CD4-positive, alpha-beta T cell treated with Interleukin-4 for 4 hours (primary cell): ENCODE results near the gene CHCHD5.
"Not testable (repeated sequence)": the region's sequence is repeated elsewhere in the genome, so short reads cannot be mapped to it uniquely, and the experiment has no call there.

Experiments used
- DNase-seq: peaks from one replicate; pipeline ENCODE4 v3.0.0-alpha.2; 2020

The CHCHD5 gene

DNA sequence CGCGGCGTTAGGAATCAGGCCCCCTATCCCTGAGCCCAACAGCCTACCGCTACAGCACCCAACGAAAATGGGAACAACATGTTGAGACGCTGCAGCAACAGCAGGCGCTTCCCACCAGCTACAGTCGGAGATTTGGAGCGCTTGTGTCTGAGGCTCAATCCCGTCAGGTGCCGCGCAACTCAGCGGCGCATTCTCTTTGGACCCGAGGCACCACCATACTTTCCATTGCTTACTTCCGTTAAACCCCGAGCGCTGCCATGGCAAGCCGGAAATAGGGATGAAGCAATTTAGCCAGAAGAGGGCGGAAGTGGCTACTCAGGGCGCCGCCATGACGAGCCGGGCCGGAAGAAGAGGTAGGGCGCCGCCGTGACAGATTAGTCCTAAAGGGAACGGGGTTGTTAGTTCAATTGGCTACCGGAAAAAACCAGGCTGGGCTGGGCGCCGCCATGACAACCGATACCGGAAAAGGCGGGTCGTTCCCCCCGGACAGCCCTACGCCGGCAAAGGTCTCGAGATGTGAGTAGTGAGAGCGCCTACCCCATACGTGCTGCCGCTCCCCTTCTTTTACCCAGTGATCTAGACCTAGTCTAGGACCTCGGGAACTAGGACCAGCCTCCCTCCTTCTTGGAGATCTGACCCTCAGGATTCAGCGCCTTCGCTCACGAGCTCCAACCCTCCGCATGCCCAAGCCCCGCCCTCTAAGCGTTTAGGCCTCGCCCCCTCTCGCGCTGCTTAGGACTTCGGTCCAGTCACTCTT lies at the start of gene CHCHD5:
CHCHD5 (plus strand) TSS at position 476 of the 757 bp plus-strand sequence; CDS start at position 515, 39 bp downstream.
- DNase-seq: peak; percentile 96

DNA sequence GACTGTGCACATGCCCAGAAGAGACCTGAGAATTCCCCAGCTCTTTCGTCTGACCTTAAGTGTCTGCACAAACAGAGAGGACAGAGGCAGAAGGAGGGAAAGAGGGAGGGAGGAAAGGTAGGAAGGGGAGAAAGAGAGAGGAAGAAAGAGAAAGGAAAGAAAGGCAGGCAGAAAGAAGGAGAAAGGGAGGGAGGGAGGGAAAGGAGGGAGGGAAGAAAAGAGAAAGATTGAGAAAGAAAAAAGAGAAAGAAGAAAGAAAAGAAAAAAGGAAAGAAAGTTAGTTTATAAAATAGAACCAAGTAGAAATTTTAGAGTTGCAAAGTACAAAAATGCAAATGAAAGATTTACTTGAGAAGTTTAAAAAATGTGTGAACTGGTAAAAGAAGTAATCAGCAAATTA lies 49.6 kb upstream of the CHCHD5 start:
- DNase-seq: no peak

- DNase-seq: not testable (repeated sequence)
These were observed 47.7 kb upstream of the CHCHD5 start for GRCh38 chr2:112536665-112537064.

DNA sequence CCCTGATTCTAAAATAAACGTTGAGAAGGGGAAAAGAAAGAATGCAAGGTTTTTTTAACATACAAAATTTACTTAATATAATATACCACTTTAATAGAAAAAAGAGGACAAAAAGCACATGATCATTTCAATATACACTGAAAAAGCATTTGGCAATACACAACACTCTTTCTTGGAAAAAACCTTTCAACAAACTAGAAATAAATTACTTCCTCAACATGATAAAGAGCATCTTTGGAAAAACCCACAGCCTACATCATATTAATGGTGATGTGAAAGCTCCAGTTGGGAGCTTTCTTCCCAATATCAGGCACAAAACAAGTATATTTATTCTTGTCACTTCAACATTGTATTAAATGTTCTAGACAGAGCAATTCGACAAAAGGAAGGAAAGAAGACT lies 45.1 kb upstream of the CHCHD5 start:
- no peak for DNase-seq

GRCh38 chr2:112540906-112541305 lies 43.5 kb upstream of the CHCHD5 start:
- DNase-seq: no peak

GRCh38 chr2:112541315-112542122 lies 42.9 kb upstream of the CHCHD5 start:
- DNase-seq: no peak

DNA sequence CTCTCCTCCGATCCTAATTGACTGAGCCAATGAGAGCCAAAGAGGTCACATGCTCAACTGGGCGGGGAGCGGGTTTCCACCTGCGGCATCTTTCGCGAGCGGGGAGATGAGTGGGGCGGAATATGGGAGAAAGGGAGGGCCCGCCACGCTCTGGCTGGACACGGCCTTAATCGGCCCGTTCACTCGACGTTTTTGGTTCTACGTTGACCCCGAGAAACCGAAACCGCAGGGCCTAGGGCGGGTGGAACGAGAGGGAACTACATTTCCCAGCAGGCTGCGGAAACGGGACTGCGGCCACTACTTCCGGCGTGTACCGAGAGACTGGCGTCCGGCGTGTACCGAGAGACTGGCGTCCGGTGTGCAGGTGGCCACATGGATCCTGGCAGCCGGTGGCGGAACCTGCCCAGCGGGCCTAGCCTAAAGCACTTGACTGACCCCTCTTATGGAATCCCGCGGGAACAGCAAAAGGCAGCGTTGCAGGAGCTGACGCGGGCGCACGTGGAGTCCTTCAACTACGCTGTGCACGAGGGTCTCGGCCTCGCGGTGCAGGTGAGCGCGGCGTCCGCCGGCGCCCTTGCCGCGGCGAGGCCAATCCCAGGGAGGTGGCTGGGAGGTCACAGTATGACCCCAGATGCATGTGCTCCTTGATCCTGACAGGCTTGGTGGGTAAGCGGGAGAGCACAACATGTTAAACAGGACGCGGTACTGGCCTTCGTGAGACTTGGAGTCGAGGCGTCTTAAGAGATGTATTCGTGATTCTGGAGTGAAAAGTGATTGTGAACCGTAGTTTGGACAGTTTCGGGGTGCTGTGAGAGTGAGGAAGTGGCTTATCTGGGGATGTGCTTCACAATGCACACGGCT lies 42.1 kb upstream of the CHCHD5 start, which contains the start of gene POLR1B:
POLR1B (plus strand) TSS at position 343 of the 861 bp plus-strand sequence; CDS start at position 373, 30 bp downstream.
- peak; percentile 71 for DNase-seq

DNA sequence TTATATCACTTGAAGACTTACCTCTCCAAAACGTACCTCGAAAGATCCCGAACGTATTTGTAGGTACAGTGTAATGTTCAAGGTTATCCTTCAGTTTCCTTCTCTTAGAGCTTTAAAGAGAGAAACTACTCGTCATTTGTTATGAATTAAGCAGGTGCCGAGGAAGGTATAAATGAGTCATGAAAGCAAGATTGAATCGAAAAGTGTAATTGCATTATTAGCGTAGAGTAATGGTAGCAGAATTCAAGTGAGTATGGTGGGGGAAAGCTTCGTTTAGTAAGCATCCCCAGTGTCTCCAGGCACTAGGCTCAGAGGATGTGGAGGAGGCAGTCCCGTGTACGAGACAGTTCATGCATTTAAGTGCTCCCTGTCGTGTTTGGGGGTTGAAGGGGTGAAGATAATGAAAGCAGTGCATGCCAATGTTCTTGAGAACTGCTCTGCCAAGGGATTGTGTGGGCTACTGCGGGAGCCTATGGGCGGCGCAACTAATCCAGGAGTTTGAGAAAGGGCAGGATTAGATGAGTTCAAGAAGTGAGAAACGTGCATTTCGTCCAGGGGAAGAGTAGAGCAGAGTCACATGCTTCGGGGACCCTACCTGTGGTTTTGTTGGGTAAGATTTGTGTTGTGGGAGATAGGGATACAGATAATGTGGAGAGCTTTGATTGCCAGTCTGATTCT lies 41.3 kb upstream of the CHCHD5 start:
- peak; percentile 4 for DNase-seq

DNA sequence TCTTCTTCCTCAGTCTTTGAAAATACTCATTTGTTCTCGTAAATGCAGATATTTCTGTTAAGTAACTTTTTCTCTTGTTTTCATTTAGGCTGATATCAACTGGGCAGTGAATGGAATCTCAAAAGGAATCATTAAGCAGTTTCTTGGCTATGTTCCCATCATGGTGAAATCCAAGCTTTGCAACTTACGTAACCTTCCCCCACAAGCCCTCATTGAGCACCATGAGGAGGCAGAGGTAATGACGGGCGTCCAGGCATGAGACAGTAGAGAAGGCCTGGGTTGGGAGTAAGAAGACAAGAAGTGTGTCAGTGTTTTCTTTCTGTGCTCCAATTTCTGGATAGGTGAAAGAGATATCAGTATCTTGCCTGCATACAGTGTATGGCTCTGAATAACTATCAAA lies 37.1 kb upstream of the CHCHD5 start:
- no peak for DNase-seq

GRCh38 chr2:112548980-112549379 lies 35.4 kb upstream of the CHCHD5 start:
- DNase-seq: no peak

- no peak for DNase-seq
These were observed 18.3 kb upstream of the CHCHD5 start for GRCh38 chr2:112566104-112566503.

GRCh38 chr2:112566508-112566907 lies 17.9 kb upstream of the CHCHD5 start:
- not testable (repeated sequence) for DNase-seq

GRCh38 chr2:112572005-112572404 lies 12.4 kb upstream of the CHCHD5 start:
- no peak for DNase-seq

GRCh38 chr2:112577756-112578155 lies 6.7 kb upstream of the CHCHD5 start:
- DNase-seq: no peak

DNA sequence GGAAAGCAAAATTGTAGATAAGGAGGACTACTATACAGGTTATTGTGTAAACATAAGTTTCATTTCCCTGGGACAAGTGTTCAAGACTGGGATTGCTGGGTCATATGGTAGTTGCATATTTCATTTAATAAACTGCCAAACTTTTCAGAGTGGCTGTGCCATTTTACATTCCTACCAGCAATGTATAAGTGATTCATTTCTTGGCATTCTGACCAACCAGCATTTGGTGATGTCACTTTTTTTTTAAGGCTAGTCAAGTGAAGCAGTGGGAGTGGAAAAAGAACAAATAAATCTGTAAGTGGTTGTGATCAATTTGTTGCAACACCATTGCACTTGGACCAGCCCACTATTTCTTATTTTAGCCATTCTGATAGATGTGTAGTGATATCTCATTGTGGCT lies 5.2 kb upstream of the CHCHD5 start:
- DNase-seq: no peak

- no peak for DNase-seq
These were observed 4.3 kb upstream of the CHCHD5 start for GRCh38 chr2:112580084-112580483.

GRCh38 chr2:112582314-112582746 lies 2.1 kb upstream of the CHCHD5 start:
- peak; percentile 75 for DNase-seq

GRCh38 chr2:112583497-112584133 lies 794 bp upstream of the CHCHD5 start:
- DNase-seq: peak; percentile 2

DNA sequence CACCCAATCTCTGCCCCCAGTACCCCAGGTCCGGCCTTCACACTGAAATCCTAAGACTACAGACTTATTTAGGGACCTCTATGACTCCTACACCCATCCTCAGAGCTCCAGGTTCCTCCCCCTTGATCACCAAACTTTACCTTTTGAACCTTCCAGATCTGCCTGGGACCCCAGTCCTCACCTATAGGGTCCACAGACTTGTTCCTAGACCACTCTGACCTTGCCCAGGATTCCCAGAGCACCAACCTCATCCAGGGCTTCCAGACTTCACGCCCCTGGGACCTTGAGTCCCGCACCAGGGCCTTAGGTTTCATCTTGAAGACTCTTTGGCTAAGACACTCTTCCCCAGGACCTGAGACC lies 462 bp downstream of the CHCHD5 start:
- DNase-seq: no peak

- DNase-seq: no peak
These were observed 991 bp downstream of the CHCHD5 start for GRCh38 chr2:112585400-112585799.

- no peak for DNase-seq
These were observed 1.6 kb downstream of the CHCHD5 start for GRCh38 chr2:112585873-112586464.
